HepG2 (cell line): Measurements from ENCODE around the gene ARVCF. TPM values are rescaled to one million over a fixed set of nuclear protein-coding genes. Genes with fewer than 3 reads are reported as not detected.

Experiments used
- CAMTA2 ChIP-seq: sonication (generic); formaldehyde crosslinking; IDR thresholded peaks from 2 replicates; pipeline ENCODE4 v1.4.0; 2020; ENCODE audit warnings: mild to moderate bottlenecking, missing genetic modification reagents, borderline replicate concordance
- CREBL2 ChIP-seq: sonication (generic); formaldehyde crosslinking; IDR thresholded peaks from 2 replicates; pipeline ENCODE4 v1.8.1; 2023; ENCODE audit warnings: missing genetic modification reagents, mild to moderate bottlenecking, borderline replicate concordance
- DMAP1 ChIP-seq: IDR thresholded peaks from 2 replicates; pipeline ENCODE4 v1.6.1; 2016
- EED ChIP-seq: sonication (generic); formaldehyde crosslinking; IDR thresholded peaks from 2 replicates; pipeline ENCODE4 v1.5.0; 2020; ENCODE audit warnings: mild to moderate bottlenecking, missing genetic modification reagents
- FOXC1 ChIP-seq: sonication (generic); formaldehyde crosslinking; IDR thresholded peaks from 2 replicates; pipeline ENCODE4 v1.8.0; 2022; ENCODE audit warnings: mild to moderate bottlenecking, missing genetic modification reagents, borderline replicate concordance
- GLMP ChIP-seq: sonication (generic); formaldehyde crosslinking; IDR thresholded peaks from 2 replicates; pipeline ENCODE4 v1.9.0; 2021; ENCODE audit warnings: missing genetic modification reagents, mild to moderate bottlenecking, borderline replicate concordance
- KDM4B ChIP-seq: sonication (generic); formaldehyde crosslinking; IDR thresholded peaks from 2 replicates; pipeline ENCODE4 v1.4.0; 2020; ENCODE audit warnings: missing genetic modification reagents
- MAZ ChIP-seq, 2 experiments: sonication (generic) in 1 of 2; formaldehyde crosslinking in 1 of 2; IDR thresholded peaks; 2 replicates each; pipeline versions ENCODE4 v1.5.0 to v1.6.1; 2012 to 2020; ENCODE audit warnings: low read depth in 2 of 2, mild to moderate bottlenecking in 2 of 2, borderline replicate concordance in 1 of 2, improper control_type of control experiment in 1 of 2, low read length in 1 of 2, missing genetic modification reagents in 1 of 2, moderate library complexity in 1 of 2
- MXD1 ChIP-seq: sonication (generic); formaldehyde crosslinking; IDR thresholded peaks from 2 replicates; pipeline ENCODE4 v1.4.0; 2020; ENCODE audit warnings: mild to moderate bottlenecking, missing genetic modification reagents
- MYC ChIP-seq: sonication (generic); formaldehyde crosslinking; IDR thresholded peaks from 2 replicates; pipeline ENCODE4 v1.9.0; 2021; ENCODE audit warnings: missing genetic modification reagents, borderline replicate concordance
- MYPOP ChIP-seq: sonication (generic); formaldehyde crosslinking; IDR thresholded peaks from 2 replicates; pipeline ENCODE4 v1.8.1; 2023; ENCODE audit warnings: mild to moderate bottlenecking, moderate library complexity, missing genetic modification reagents
- NCOR1 ChIP-seq: fragments of 200-600 bp; sonication (generic); IDR thresholded peaks from 2 replicates; pipeline ENCODE4 v1.7.0; 2017; ENCODE audit warnings: antibody characterized with exemption, low read length, borderline replicate concordance
- NFE2L2 ChIP-seq: fragments of 150-350 bp; IDR thresholded peaks from 2 replicates; pipeline ENCODE4 v1.6.1; 2014; ENCODE audit warnings: low read length
- SKIL ChIP-seq: sonication (generic); formaldehyde crosslinking; IDR thresholded peaks from 2 replicates; pipeline ENCODE4 v1.8.0; 2022; ENCODE audit warnings: missing genetic modification reagents, mild to moderate bottlenecking, moderate library complexity, borderline replicate concordance
- ZBTB7B ChIP-seq: sonication (generic); formaldehyde crosslinking; IDR thresholded peaks from 2 replicates; pipeline ENCODE4 v1.4.0; 2020; ENCODE audit warnings: missing genetic modification reagents
- ZFAT ChIP-seq: sonication (generic); formaldehyde crosslinking; conservative IDR thresholded peaks from 2 replicates; pipeline ENCODE4 v1.8.1; 2023; ENCODE audit warnings: missing genetic modification reagents, inconsistent platforms
- ZNF432 ChIP-seq: sonication (generic); formaldehyde crosslinking; IDR thresholded peaks from 2 replicates; pipeline ENCODE4 v1.5.0; 2020; ENCODE audit warnings: missing genetic modification reagents, mild to moderate bottlenecking, borderline replicate concordance
- ZNF556 ChIP-seq: sonication (generic); formaldehyde crosslinking; IDR thresholded peaks from 2 replicates; pipeline ENCODE4 v1.4.0; 2020; ENCODE audit warnings: mild to moderate bottlenecking, missing genetic modification reagents, borderline replicate concordance
- ZNF569 ChIP-seq: sonication (generic); formaldehyde crosslinking; IDR thresholded peaks from 2 replicates; pipeline ENCODE4 v1.5.0; 2020; ENCODE audit warnings: mild to moderate bottlenecking, missing genetic modification reagents, moderate library complexity, borderline replicate concordance
- ZNF629 ChIP-seq: sonication (generic); formaldehyde crosslinking; conservative IDR thresholded peaks from 2 replicates; pipeline ENCODE4 v1.5.0; 2020; ENCODE audit warnings: missing genetic modification reagents
- ZNF691 ChIP-seq: sonication (generic); formaldehyde crosslinking; IDR thresholded peaks from 2 replicates; pipeline ENCODE4 v1.4.0; 2020; ENCODE audit warnings: missing genetic modification reagents, low read depth, mild to moderate bottlenecking, borderline replicate concordance
- ZNF766 ChIP-seq: sonication (generic); formaldehyde crosslinking; IDR thresholded peaks from 2 replicates; pipeline ENCODE4 v1.5.0; 2020; ENCODE audit warnings: missing genetic modification reagents, borderline replicate concordance
- polyA plus RNA-seq, 8 experiments: library from polyadenylated mRNA; depleted of rRNA in 3 of 8; stranded (reverse) in 7 of 8; unstranded in 1 of 8; fragments of >200 nt; fragmentation: Illumina TruSeq in 4 of 8; extraction: Trizol in 4 of 8; gene quantifications; 2 replicates each; pipeline versions ENCODE4 v1.2.1 to v1.2.3, GENCODE V29; 2011 to 2016; ENCODE audit warnings: low read depth in 4 of 8, missing spikeins in 1 of 8, mixed read lengths in 1 of 8; ENCODE audit not compliant: insufficient read depth in 1 of 8
- total RNA-seq, 5 experiments: library from RNA; depleted of rRNA; stranded (reverse); fragments of >200 nt; fragmentation: Illumina TruSeq; extraction: Trizol; gene quantifications; 2 replicates each; pipeline ENCODE4 v1.2.3, GENCODE V29; 2016; ENCODE audit warnings: low read depth in 1 of 5

Gene ARVCF
- total and polyA plus RNA-seq, 2 of the 13 experiments (the other 11 are each of a cell fraction or from before 2014, with no cell fraction given), result 16.4 to 17.7 TPM

GRCh38 chr22:19959587-19960490, 56.8 kb downstream of the ARVCF start (continued):
- 0 out of 2 replicates have a peak, but pooled peaks have one; percentile 36 for TF ChIP-seq CAMTA2 (CRISPR knock-in tag)
- TF ChIP-seq MYPOP, result no peak
- TF ChIP-seq NFE2L2, result no peak
- TF ChIP-seq EED (CRISPR knock-in tag), result no peak
- no peak for TF ChIP-seq ZFAT (CRISPR knock-in tag)
- TF ChIP-seq ZNF569 (CRISPR knock-in tag), result no peak
- peak; percentile 42; the same call in 1 of the 2 replicates for TF ChIP-seq MAZ (IDR thresholded peaks at IDR 0.05; ENCODE audit: borderline replicate concordance, low read depth, low read length)
- peak; percentile 83; the same call in 1 of the 2 replicates for TF ChIP-seq MAZ (CRISPR knock-in tag; IDR thresholded peaks at IDR 0.05; ENCODE audit: low read depth)
- no peak for TF ChIP-seq CREBL2
- peak; percentile 83 for TF ChIP-seq MYC (CRISPR knock-in tag)
- no peak for TF ChIP-seq GLMP (CRISPR knock-in tag)
- TF ChIP-seq MXD1, result peak; percentile 80
- no peak for TF ChIP-seq ZNF691
- TF ChIP-seq ZNF766 (CRISPR knock-in tag), result no peak
- no peak for TF ChIP-seq ZNF432 (CRISPR knock-in tag)
- TF ChIP-seq DMAP1, result peak; percentile 85; the same call in 1 of the 2 replicates
- TF ChIP-seq KDM4B (CRISPR knock-in tag), result no peak
- TF ChIP-seq ZNF556, result no peak
- TF ChIP-seq FOXC1 (CRISPR knock-in tag), result 0 out of 2 replicates have a peak, but pooled peaks have one; percentile 43
- TF ChIP-seq SKIL (CRISPR knock-in tag), result no peak
- TF ChIP-seq ZBTB7B (CRISPR knock-in tag), result peak; percentile 95
- no peak for TF ChIP-seq ZNF629 (CRISPR knock-in tag)
- TF ChIP-seq NCOR1, result peak; percentile 82
